ENCODE data around the gene ZC3H12D.

- TF ChIP-seq, protein P1, sequence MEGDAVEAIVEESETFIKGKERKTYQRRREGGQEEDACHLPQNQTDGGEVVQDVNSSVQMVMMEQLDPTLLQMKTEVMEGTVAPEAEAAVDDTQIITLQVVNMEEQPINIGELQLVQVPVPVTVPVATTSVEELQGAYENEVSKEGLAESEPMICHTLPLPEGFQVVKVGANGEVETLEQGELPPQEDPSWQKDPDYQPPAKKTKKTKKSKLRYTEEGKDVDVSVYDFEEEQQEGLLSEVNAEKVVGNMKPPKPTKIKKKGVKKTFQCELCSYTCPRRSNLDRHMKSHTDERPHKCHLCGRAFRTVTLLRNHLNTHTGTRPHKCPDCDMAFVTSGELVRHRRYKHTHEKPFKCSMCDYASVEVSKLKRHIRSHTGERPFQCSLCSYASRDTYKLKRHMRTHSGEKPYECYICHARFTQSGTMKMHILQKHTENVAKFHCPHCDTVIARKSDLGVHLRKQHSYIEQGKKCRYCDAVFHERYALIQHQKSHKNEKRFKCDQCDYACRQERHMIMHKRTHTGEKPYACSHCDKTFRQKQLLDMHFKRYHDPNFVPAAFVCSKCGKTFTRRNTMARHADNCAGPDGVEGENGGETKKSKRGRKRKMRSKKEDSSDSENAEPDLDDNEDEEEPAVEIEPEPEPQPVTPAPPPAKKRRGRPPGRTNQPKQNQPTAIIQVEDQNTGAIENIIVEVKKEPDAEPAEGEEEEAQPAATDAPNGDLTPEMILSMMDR (conservative IDR thresholded peaks at IDR 0.05): no peak
- no peak for TF ChIP-seq EZH2 (IDR thresholded peaks at IDR 0.05; ENCODE audit: low read depth)
Measured at GRCh38 chr6:149438855-149439254, 46.0 kb downstream of the ZC3H12D start.
